H7 (cell line): ENCODE data around the gene NETO2. TPM values are rescaled to one million over a fixed set of nuclear protein-coding genes. Genes with fewer than 3 reads are reported as not detected.
"Not testable (repeated sequence)": the region's sequence is repeated elsewhere in the genome, so short reads cannot be mapped to it uniquely, and the experiment has no call there.

ENCODE experiments used
- DNase-seq: peaks from one replicate; pipeline ENCODE4 v3.0.0; 2012
- H3K27me3 ChIP-seq: 2 replicates; pipeline ENCODE4 v1.6.0; 2011; ENCODE audit warnings: mild to moderate bottlenecking, low read length; ENCODE audit not compliant: control insufficient read depth, insufficient read depth
- H3K36me3 ChIP-seq: replicated peaks from 2 replicates; pipeline ENCODE4 v1.5.1; 2011; ENCODE audit warnings: low read length; ENCODE audit not compliant: control insufficient read depth, insufficient read depth
- H3K4me3 ChIP-seq: 2 replicates; pipeline ENCODE4 v1.5.1; 2011; ENCODE audit warnings: low read depth, mild to moderate bottlenecking, control low read depth, low read length, moderate library complexity; ENCODE audit not compliant: insufficient read depth
- total RNA-seq: library from RNA; depleted of rRNA; stranded (reverse); fragments of >200 nt; shearing (Covaris generic); gene quantifications from 2 replicates; pipeline ENCODE4 v1.2.3, GENCODE V29; 2014

Gene NETO2
- total RNA-seq, 1 experiment from 2014 or later = 38.2 TPM

DNA sequence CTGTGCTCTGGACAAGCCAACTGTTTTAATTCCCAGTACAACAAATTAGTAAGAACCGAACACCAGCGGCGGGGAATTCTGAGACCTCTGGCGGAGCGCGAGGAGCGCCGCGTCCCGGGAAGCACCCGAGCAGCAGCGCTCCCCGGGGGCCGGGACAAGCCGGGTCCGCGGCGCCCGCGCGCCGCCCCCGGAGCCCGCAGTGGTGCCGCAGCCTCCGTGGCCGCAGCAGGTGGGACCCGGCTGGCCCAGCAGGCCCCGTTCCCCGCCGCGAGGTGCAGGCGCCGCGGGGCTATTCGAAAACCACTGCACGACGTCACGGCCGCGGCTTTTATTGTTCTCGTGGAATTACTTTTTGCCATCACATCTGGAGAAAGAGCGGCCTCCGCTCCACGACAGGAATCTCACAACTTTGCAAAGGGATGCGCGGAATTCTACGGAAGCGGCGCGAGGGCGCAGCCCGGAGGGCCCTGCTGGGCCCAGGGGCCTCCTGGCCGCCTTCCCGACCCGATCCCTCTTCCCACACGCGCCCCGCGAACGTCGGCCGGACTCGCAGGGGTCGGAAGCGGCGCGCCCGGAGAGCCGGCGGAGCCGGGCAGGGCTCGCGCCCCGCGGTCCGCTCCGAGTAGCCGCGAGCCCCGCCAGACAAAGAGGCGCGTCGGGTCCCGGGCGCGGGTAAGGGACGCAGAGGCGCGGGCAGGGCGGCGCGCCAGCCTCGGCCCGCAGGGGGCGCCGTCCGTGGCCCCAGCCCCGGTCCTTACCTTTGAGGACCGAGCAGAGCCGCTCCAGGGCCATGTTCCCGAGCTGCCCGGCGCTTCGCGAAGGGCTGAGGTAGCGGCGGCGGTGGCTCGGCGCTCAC is 696 bp downstream of the NETO2 start:
- H3K4me3 ChIP-seq = peak overlapping the region; percentile 65
- no peaks in the 10 kb centered on the region for H3K36me3 ChIP-seq
- peaks cover 23% of the 10 kb centered on the region for H3K27me3 ChIP-seq
- peak; percentile 91 for DNase-seq

DNA sequence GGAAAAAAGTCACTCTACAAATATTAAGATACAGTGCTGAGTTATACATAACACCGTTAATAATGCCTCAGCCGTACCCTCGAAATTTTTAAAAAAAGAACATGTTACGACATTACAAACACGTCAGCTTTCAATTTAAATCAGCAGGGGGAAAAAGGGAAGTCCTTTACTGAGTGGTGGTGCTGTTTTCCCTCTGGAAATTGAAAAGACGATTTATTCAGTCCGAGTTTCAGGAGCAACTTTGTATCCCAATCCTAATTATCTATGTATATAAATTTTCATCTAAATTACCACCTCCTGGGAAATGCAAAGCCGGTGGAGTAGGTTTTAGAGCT is 1.3 kb downstream of the NETO2 start:
- H3K4me3 ChIP-seq = peak overlapping the region; percentile 65
- H3K27me3 ChIP-seq = peaks cover 23% of the 10 kb centered on the region
- no peak for DNase-seq
- H3K36me3 ChIP-seq = no peaks in the 10 kb centered on the region

DNA sequence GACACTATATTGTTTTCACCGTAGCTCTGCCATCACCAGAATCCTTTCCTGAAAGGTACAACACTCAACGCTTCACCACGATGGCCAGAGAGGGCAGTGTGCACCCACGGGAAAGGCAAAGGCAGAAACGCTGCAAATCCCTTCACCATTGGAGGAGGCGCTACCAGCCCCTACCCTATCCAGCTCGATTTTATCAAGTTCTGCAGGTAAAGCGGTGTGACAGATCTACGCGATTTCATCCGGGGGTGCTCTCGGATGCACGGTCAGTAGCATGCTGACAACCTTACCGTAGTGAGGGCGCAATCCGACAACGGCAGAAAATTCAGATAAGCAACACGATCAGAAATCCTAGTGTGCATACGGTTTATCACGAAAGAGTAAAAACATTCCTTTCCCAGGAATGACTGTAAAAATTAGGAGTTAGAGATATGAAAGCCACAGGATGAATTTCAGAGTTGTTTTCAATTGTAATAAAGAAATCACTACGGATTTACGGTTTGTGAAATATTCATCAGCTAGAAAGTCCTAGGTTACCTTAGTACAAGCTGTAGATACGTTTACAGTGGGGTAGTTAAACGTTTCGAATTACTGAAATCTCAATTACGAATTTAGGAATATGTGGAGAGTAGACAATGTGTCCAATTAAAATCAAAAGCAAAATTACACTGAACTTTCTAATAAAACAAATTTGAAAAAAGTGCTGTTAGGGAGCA is 1.8 kb downstream of the NETO2 start:
- Histone ChIP-seq H3K36me3 (no peaks in the 10 kb centered on the region), H3K4me3 (peak overlapping the region; percentile 65), H3K27me3 (peaks cover 23% of the 10 kb centered on the region)
- peak; percentile 83 for DNase-seq

DNA sequence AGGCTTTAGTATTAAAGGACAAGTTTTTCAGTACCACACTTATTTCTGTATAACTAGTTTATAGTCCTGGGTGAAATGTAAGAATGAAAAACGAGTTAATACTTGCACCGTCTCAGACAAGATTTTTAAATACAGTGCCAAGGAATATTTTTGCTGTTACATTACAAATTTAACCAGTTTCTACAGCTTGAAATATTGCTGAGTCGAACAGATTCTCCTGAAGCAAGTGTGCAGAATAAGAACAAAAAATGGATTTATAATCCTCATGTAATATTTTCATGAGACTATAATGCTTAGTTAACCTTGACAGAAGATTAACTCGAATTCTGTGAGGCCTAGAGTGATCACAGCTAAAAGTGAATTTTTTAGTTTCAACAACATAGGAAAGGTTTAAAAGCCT is 3.1 kb downstream of the NETO2 start:
- H3K36me3 ChIP-seq = no peaks in the 10 kb centered on the region
- H3K4me3 ChIP-seq = no peak overlapping the region
- peaks cover 23% of the 10 kb centered on the region for H3K27me3 ChIP-seq
- no peak for DNase-seq

DNA sequence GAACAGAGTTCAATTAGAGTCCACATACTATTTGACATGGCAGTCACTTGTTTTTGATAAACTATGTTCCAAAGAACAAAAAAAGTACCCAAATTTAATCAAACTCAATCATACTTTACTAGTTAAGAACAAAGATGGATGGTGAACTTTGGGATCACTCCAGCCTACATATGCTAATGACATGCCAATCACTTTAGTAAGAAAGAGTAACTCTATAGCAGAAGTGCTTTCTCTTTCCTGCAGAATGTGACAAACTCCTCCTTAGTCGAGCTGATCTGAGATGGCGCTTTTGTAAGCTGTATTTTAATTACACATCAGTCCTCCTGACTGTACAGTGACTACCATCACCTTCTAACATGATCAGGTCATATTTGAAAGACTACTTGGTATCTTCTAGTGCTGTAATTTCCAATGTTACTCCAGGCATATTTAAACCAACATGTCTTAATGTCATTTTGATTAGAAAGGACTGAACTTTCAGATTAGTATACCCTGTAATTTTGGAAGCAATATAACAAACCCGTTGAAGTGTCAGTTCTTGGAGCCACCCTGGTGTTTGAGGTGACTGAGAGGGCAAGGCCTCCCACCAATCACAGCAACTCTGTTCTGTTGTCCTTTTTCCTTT is 4.1 kb downstream of the NETO2 start:
- Histone ChIP-seq H3K4me3 (no peak overlapping the region), H3K36me3 (no peaks in the 10 kb centered on the region), H3K27me3 (peaks cover 18% of the 10 kb centered on the region)
- DNase-seq = no peak

DNA sequence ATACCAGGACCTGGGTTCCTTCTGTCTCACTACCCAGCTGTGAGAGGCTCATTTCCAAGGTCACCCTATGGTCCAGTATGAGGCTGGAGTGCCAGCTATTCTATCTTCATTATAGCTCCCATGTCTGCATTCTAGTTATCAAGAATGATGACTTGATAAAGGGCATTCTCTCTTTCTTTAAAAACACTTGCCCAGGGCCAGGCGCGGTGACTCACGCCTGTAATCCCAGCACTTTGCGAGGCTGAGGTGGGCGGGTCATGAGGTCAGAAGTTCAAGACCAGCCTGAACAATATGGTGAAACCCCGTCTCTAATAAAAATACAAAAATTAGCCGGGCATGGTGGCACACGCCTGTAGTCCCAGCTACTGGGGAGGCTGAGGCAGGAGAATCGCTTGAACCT is 5.8 kb downstream of the NETO2 start:
- not testable (repeated sequence) for H3K36me3 ChIP-seq, DNase-seq, H3K4me3 ChIP-seq
- peaks cover 11% of the 10 kb centered on the region for H3K27me3 ChIP-seq

DNA sequence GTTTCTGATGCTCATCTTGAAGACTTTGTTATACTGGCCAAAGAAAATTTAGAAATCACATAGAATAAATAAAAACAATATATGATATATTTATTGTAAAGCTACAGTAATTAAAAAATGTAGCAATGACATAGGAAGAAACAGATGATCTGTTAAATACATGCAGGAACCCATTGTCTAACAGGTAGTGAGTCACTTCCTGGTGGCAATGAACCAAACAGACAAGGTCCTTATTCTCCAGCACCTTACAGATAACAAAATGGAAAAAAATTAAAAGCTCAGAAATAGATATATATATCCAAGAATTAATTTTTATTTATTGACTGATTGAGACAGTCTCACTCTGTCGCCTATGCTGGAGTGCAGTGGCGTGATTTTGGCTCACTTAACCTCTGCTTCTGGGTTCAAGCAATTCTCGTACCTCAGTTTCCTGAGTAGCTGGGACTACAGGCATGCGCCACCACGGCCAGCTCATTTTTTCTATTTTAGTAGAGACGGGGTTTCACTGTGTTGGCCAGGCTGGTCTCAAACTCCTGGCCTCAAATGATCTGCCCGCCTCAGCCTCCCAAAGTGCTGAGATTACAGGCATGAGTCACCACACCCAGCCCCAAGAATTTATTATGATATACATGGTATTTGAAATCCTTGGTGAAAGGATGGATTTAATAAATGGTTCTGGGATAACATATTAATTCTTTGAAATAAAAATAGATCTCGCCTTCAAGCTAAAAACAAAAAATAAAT is 7.5 kb downstream of the NETO2 start:
- DNase-seq = no peak
- H3K36me3 ChIP-seq = no peaks in the 10 kb centered on the region
- H3K27me3 ChIP-seq = no peaks in the 10 kb centered on the region
- no peak overlapping the region for H3K4me3 ChIP-seq

DNA sequence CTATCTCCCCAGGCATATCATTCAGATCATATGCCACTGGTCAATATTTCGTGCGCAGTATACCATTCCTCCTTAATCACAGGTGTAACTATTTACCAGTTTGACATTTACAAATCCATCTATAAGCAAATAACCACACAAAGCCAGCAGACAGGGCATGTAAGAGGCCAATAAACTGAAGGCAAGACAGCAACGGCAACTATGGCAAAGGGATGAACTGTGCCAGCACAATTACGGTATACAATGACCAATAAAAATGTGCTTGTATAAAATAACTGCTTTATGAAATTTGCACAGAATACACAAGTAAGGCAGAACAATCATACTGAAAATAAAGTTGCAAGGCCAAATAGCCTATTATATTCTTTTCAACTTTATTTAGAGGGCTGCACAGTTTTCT is 9.2 kb downstream of the NETO2 start:
- no peak for DNase-seq
- Histone ChIP-seq H3K27me3 (no peaks in the 10 kb centered on the region), H3K36me3 (no peaks in the 10 kb centered on the region), H3K4me3 (no peak overlapping the region)

DNA sequence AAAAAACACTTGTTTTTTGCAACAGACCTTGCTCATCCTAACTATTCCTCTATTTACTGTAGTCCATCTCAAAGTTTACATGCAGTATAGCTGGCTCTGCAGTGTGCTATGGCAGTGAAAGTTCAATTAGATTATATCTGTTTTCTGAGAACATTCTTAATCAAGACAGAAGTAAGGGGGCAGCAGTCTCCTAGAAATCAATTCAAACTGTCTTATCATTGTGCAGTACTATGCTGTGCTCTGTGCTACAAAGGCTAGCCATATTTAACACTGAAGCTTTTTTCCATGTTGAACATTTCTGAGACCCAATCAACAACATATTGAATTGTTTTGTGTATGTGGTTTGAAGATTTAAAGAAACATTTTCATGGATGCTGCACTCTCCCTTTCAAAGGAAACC is 11.4 kb downstream of the NETO2 start:
- H3K4me3 ChIP-seq = no peak overlapping the region
- no peaks in the 10 kb centered on the region for H3K36me3 ChIP-seq
- H3K27me3 ChIP-seq = no peaks in the 10 kb centered on the region
- no peak for DNase-seq

DNA sequence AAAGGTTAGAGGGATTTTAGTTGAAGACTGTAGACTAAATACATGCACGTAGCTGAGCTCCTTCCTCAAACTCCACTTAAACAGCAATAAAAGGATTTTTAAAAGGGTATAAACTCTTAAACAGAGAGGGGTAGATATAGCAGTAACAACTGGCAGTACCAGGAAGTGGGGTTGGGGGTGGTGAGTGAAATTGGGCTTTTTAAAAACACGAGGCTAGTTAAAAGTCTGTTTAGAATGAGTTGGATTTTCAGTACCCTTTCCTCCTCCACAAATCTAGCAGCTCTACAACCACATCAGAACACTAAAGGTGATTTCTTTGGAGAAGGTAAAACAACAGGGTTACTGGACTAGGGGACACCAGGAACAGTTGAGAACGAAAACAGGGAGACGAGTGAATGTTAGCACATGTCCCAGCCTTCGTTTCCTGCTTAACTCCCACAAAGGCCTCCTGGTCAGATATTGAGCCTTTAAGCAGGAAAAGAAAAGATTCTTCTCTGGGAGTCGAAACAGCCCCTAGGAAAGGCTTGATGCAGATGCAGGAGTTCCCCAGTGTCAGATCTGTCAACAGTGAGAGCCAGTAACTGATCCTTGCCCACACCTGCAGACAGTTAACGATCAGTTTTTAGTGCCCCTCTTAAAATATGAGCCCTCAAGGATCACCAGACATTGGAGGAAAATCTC is 13.8 kb downstream of the NETO2 start:
- Histone ChIP-seq H3K27me3 (no peaks in the 10 kb centered on the region), H3K4me3 (no peak overlapping the region), H3K36me3 (no peaks in the 10 kb centered on the region)
- DNase-seq = peak; percentile 19

DNA sequence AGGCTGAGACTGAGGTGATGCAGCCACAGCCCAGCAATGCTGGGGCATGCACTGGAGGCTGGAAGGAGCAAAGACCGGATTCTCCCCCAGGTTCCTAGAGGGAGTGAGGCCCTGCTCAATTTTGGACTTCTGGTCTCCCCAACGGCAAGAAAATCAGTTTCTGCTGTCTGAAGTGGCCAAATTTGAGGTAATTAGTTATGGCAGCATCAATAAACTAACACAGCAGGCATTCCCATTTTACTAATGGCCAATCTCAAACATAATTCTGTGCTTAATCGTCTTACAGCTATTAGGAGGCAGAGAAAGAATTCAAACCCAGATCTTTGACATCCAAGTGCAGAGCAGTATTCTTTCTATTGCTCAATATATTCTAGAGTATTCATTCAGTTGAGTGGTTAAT is 16.2 kb downstream of the NETO2 start:
- no peak overlapping the region for H3K4me3 ChIP-seq
- DNase-seq = no peak
- H3K27me3 ChIP-seq = no peaks in the 10 kb centered on the region
- H3K36me3 ChIP-seq = no peaks in the 10 kb centered on the region

DNA sequence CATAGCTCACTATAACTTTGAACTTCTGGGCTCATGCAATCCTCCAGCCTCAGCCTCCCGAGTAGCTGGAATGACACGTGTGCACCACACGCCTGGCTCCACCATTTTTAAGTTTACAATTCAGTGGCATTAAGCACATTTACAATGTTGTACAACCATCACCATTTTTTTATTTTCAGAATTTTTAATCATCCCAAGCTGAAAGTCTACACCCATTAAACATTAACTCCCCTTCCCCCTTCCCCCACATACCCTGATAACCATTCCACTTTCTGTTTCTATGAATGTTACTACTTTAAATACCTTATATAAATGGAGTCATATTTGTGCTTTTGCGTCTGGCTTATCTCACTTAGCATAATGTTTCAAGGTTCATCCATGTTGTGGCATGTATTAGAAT is 18.0 kb downstream of the NETO2 start:
- Histone ChIP-seq H3K4me3 (no peak overlapping the region), H3K36me3 (no peaks in the 10 kb centered on the region), H3K27me3 (no peaks in the 10 kb centered on the region)
- no peak for DNase-seq

DNA sequence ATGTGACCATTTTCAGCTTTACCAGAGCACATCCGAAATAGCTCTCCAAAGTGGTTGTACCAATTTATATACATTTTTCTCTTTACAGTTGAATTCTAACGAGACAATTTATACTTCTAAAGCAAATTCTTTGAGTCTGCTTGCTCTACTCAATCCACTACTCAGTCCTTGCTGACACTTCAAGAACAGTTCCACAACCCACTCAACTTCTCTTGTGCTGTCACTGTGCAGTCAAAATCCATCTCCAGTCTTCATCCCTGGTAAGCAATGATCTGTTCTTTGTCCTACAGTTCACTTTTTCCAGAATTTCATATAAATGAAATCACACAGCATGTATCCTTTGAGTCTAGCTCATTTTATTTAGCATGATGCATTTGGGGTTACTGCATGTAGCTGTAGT is 30.6 kb downstream of the NETO2 start:
- no peak overlapping the region for H3K4me3 ChIP-seq
- H3K36me3 ChIP-seq = no peaks in the 10 kb centered on the region; the same call in 1 of the 2 replicates
- DNase-seq = no peak
- H3K27me3 ChIP-seq = no peaks in the 10 kb centered on the region

DNA sequence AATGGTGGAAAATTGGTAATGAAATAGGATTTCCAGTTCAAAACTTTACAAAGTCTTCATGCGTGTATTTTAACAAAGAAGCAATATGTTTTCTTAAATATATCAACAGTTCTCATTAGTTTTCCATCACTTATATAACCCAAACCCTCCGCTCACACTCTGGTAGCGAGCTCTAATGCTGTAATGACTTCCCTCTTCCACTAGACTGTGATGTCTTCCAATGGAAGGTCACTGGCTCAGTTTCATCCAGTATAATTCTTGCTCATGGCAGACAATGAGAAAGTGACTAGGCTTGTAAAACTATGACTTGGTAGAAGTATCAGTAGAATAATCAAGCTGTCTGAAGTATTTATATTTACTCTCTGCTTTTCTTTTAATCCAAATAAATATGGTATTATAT is 32.8 kb downstream of the NETO2 start:
- Histone ChIP-seq H3K36me3 (no peaks in the 10 kb centered on the region), H3K4me3 (no peak overlapping the region), H3K27me3 (no peaks in the 10 kb centered on the region)
- peak; percentile 47 for DNase-seq
